ENCODE measurements around the gene NLRX1.
A peak's percentile ranks its signal among the peaks of the same experiment; 100 is the strongest.
"Not testable (repeated sequence)": the region's sequence is repeated elsewhere in the genome, so short reads cannot be mapped to it uniquely, and the experiment has no call there.

The NLRX1 gene

DNA sequence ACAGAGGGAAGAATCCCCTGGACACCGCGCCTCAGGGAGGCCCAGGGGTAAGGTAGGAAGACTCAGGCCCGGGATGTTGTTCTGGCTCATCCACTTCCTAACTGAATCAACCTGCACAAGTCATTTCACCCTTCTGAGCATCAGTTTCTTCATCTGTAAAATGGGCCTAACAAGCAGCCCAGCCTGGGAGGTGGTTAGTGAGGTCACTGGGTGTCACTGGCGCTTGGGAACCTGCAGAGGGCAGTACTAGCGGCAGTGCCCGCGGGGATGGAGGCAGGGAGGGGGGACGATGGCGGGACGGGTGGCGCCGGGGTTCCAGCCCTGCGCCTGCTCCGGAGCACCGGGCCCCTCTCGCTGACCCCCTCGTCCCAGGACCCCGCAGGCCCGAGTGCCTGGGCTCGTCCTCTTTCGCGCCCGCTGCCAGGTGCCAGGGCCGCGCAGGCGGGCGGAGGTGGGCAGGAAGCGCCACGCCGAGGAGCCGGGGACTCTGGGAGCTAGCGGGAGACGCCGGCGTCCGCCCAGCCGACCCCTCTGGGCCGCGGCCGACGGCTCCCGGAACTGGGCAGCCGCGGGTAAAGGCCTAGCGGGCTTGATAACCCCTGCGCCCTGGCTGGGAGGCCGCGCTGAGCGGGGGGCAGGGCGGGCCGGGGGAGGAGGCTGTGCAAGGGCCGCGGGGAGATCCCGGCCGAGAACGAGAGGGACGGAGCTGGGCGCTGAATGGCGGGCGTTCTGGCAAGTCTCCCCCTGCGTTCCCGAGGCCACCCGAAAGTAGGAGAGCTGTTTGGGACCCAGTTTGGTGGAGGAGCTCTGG lies at the start of gene NLRX1:
TSS of gene NLRX1 (plus strand) at position 255 of the 811 bp plus-strand sequence. CDS start 2,679 bp downstream, outside the sequence.
- peak; percentile 86 to 87 for DNase-seq

- DNase-seq, result no peak
Measured at GRCh38 chr11:119118946-119119345, 49.6 kb upstream of the NLRX1 start.

DNA sequence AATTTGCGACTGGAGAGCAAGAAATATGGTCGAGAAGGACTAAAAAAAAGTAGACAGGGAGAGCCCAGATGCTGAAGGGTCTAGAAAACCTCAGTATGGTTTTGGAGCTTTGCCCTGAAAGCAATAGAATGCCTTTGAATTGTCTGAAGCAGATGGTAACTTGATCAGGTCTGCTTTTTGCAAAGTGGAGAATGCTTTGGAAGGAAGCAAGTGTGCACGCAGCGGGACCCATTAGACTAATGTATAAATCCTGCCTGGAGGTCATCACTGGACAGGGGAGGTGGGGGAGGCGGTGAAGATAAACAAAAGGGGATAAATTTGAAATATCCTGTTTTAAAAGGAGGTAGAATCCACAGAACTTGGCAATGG lies 47.9 kb upstream of the NLRX1 start:
- DNase-seq, result no peak

GRCh38 chr11:119121008-119121810 lies 47.3 kb upstream of the NLRX1 start, which contains the start of gene HINFP:
TSS of gene HINFP (plus strand) at chr11:119121580. CDS start at chr11:119126945, 5,365 bp downstream.
- peak; percentile 100 for DNase-seq

- DNase-seq, result no peak
Measured at GRCh38 chr11:119121811-119122124, 46.8 kb upstream of the NLRX1 start.

- no peak for DNase-seq
Measured at GRCh38 chr11:119125821-119126220, 42.7 kb upstream of the NLRX1 start.

DNA sequence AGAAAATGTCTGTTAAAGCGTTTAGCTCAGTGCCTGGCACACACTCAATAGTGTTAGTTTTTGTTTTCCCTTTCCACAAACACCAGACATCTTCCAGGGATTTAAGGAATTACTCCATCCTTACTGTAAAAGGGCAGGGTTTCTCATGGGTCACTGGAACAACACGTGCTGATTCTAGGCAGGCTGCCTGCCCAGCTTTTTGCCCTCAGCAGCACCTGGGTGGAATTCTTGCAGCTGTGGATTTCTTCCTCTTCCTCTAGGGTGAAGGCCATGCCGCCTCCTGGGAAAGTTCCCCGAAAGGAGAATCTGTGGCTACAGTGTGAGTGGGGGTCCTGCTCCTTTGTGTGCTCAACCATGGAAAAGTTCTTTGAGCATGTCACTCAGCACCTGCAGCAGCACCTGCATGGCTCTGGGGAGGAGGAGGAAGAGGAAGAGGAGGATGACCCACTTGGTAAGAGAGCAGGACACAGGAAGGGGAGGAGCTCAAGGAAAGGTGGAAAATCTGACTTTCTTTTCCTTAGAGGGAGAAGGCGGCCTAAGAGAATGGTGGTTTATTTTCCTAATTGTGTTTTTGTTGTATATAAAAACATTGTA lies 41.8 kb upstream of the NLRX1 start:
- no peak for DNase-seq

- no peak for DNase-seq
Measured at GRCh38 chr11:119130662-119131061, 37.9 kb upstream of the NLRX1 start.

DNA sequence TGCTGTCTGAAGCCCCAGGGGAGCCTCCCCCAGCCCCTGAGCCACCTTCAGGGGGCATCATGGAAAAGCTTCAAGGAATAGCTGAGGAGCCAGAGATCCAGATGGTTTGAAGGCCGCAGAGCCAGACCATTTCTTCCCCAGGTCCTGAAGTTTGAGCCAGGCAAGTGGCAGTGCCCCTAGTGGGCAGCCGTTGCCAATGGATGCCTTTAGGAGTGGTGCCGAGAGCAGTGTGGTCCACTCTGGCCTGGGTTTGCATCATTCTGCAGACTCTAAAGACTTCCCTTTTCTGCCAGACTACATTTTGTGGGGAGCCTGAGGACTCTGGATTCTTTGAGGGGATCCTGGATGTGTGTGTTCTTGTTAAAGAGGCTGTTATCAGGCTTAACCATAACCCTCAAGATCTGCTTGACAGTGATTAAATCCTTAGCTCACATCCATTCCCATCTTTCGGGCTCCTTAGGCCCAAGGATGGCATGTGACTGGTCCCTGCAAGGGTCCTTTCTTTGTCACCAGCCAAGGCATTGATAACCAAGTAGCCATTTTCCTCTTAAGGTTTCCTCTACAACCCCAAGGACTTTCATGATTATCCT lies 34.0 kb upstream of the NLRX1 start:
- peak in 1 of 2 donors; percentile 34 for DNase-seq

DNA sequence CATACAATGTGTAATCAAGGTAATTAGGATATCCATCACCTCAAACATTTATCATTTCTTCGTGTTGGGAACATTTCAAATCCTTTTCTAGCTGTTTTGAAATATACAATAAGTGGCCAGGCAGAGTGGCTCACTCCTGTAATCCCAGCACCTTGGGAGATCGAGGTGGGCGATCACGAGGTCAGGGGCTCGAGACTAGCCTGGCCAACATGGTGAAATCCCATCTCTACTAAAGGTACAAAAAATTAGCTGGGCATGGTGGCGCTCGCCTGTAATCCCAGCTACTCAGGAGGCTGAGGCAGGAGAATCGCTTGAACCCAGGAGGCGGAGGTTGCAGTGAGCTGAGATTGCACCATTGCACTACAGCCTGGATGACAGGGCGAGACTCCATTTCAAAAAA lies 29.2 kb upstream of the NLRX1 start:
- DNase-seq, result not testable (repeated sequence)

- peak; percentile 42 to 55 for DNase-seq
Measured at GRCh38 chr11:119144825-119145486, 23.6 kb upstream of the NLRX1 start.

GRCh38 chr11:119145551-119145950 lies 23.0 kb upstream of the NLRX1 start:
- no peak for DNase-seq

GRCh38 chr11:119147604-119148333 lies 20.8 kb upstream of the NLRX1 start:
- no peak for DNase-seq

GRCh38 chr11:119148720-119149017 lies 19.9 kb upstream of the NLRX1 start:
- no peak for DNase-seq

DNA sequence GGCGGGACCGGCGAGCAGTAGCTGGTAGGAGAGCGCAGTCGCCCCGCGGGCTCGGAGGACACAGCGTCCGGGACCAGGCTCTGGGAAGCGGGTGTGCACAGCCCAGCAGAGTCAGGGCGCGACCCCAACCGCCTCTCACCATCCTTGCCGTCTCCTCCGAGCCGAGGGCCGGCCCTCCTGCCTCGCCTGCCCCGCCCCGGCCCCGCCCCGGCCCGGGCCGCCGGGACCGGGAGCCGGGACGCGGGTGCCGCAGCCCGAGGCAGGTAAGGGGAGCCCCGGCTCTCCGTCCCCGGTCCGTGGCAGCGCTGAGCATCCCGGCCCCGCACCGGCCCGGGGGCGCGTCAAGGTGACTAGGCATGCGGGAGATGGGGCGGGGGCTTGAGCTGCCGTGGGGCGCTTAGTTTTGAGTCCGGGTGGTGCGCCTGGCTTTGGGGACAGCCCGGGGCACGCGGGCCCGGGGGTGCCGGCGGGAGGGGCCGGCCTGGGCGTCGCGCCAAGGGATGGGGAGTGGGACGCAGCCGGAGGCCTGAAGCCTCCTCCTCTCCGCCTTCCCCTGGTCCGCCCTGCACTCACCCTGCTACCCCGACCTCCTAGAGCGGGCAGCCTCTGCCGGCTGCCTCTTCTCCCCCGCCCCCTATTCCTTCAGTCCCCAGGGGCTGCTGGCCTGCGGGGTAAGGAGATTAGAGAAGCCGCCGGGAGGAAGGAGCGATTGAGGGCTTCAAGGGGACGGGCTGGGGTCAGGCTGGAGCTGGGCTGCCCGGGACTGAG lies 19.3 kb upstream of the NLRX1 start, which contains the start of gene ABCG4:
TSS of gene ABCG4 (plus strand) at position 35 of the 768 bp plus-strand sequence. CDS start 914 bp downstream, outside the sequence.
- peak in 1 of 2 donors; percentile 9 for DNase-seq

DNA sequence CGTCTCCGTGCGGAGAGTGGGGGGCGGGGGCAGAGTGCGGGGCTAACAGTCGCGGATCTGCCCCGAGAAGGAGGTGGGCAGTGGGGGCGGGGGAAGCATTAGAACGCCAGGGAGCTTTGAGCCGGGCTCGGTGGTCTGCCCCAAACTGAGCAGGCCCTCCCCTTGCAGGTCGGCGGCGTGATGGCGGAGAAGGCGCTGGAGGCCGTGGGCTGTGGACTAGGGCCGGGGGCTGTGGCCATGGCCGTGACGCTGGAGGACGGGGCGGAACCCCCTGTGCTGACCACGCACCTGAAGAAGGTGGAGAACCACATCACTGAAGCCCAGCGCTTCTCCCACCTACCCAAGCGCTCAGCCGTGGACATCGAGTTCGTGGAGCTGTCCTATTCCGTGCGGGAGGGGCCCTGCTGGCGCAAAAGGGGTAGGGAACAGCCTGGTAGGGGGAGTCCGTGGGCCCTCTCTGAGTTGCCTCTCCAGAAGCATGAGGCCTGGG lies 18.7 kb upstream of the NLRX1 start:
- no peak for DNase-seq

DNA sequence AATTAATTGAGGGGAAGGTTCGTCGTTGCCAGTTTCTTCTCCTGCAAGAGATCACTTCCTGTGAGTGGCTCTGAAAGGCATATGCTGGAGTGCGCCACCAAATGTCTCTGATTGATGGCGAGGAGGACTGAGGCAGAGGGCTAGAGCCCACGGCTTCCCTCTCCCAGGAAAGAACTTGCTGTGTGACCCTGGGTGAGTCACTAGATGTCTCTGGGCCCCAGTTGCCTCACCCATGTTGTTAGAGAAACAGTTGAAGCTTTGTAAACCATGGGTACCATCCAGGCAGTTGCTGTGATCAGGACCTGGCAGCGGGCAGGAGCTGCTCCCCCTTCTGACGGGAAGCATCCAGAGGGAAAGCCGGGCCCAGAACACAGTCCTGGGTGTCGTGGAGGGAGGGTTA lies 16.5 kb upstream of the NLRX1 start:
- no peak for DNase-seq

- DNase-seq, result no peak
Measured at GRCh38 chr11:119152604-119153003, 15.9 kb upstream of the NLRX1 start.

- no peak for DNase-seq
Measured at GRCh38 chr11:119153049-119153818, 15.3 kb upstream of the NLRX1 start.

DNA sequence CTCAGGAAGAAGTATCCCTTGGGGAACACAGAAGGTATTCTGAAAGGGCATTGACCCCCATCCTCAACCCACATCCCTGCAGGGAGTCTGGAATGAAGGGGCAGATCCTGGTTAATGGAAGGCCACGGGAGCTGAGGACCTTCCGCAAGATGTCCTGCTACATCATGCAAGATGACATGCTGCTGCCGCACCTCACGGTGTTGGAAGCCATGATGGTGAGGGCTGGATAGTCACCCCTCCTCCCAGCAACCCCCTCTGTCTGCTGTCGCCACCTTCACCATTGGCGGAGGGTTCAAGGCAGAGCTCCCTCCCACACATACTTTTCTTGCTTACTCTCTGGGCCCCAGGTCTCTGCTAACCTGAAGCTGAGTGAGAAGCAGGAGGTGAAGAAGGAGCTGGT lies 14.3 kb upstream of the NLRX1 start:
- DNase-seq, result no peak

Data from CD4-positive, alpha-beta T cell treated with Interleukin-4 for 1 hour (primary cell).